ENCODE data around the gene DOCK1.

- TF ChIP-seq CTCF (conservative IDR thresholded peaks at IDR 0.05; ENCODE audit: low read length) (no peak), EZH2phosphoT487 (IDR thresholded peaks at IDR 0.05; ENCODE audit: borderline replicate concordance) (no peak)
Measured at GRCh38 chr10:127154831-127155620, 249.8 kb downstream of the DOCK1 start.
